H1 (cell line): Measurements from ENCODE around the gene HSD17B1. TPM values are rescaled to one million over a fixed set of nuclear protein-coding genes. Genes with fewer than 3 reads are reported as not detected.

Source experiments
- BACH1 ChIP-seq: IDR thresholded peaks from 2 replicates; pipeline ENCODE4 v1.6.1; 2012; ENCODE audit warnings: low read length, improper control_type of control experiment
- EGR1 ChIP-seq: IDR thresholded peaks from 2 replicates; pipeline ENCODE4 v1.6.1; 2011; ENCODE audit warnings: low read depth, low read length, borderline replicate concordance
- FOSL1 ChIP-seq: IDR thresholded peaks from 2 replicates; pipeline ENCODE4 v1.6.1; 2011; ENCODE audit warnings: mild to moderate bottlenecking, low read depth, low read length, moderate library complexity; ENCODE audit not compliant: insufficient read depth
- PHF8 ChIP-seq: fragments of 200-600 bp; sonication (generic); conservative IDR thresholded peaks from 2 replicates; pipeline ENCODE4 v1.7.1; 2012; ENCODE audit warnings: low read depth, mild to moderate bottlenecking, inconsistent platforms, low read length, moderate library complexity
- POLR2AphosphoS5 ChIP-seq: IDR thresholded peaks from 2 replicates; pipeline ENCODE4 v1.6.1; 2011; ENCODE audit warnings: low read depth, low read length
- RBBP5 ChIP-seq: IDR thresholded peaks from 2 replicates; pipeline ENCODE4 v1.7.1; 2012; ENCODE audit warnings: low read depth, mild to moderate bottlenecking, inconsistent platforms, low read length, moderate library complexity, borderline replicate concordance
- YY1 ChIP-seq: IDR thresholded peaks from 2 replicates; pipeline ENCODE4 v1.6.1; 2011; ENCODE audit warnings: low read depth, mild to moderate bottlenecking, low read length
- polyA plus RNA-seq, 7 experiments: library from polyadenylated mRNA; depleted of rRNA in 3 of 7; stranded (reverse) in 5 of 7; unstranded in 2 of 7; fragments of >200 nt in 5 of 7; fragments of 200-250 nt in 2 of 7; gene quantifications; 1 replicate in 5 of 7; 2 replicates in 1 of 7; 4 replicates in 1 of 7; pipeline versions ENCODE4 v1.2.1 to v1.2.3, GENCODE V29; 2011 to 2013; ENCODE audit warnings: missing spikeins in 2 of 7, mixed read lengths in 2 of 7
- total RNA-seq: library from RNA; stranded (reverse); fragmentation: NEBNext Ultra II Directional; extraction: Animal tissue kit (Norgen Biotek cat#: 25700); gene quantifications from 2 replicates; pipeline ENCODE4 v1.2.1, GENCODE V29; 2021
- TF ChIP-seq, protein P1 (sequence below): IDR thresholded peaks from 2 replicates; pipeline ENCODE4 v1.6.1; 2012; ENCODE audit warnings: inconsistent platforms

Gene HSD17B1
- total and polyA plus RNA-seq, 2 of the 8 experiments (the other 6 are each of a cell fraction or from before 2014, with no cell fraction given) = 0.88 to 1.0 TPM

DNA sequence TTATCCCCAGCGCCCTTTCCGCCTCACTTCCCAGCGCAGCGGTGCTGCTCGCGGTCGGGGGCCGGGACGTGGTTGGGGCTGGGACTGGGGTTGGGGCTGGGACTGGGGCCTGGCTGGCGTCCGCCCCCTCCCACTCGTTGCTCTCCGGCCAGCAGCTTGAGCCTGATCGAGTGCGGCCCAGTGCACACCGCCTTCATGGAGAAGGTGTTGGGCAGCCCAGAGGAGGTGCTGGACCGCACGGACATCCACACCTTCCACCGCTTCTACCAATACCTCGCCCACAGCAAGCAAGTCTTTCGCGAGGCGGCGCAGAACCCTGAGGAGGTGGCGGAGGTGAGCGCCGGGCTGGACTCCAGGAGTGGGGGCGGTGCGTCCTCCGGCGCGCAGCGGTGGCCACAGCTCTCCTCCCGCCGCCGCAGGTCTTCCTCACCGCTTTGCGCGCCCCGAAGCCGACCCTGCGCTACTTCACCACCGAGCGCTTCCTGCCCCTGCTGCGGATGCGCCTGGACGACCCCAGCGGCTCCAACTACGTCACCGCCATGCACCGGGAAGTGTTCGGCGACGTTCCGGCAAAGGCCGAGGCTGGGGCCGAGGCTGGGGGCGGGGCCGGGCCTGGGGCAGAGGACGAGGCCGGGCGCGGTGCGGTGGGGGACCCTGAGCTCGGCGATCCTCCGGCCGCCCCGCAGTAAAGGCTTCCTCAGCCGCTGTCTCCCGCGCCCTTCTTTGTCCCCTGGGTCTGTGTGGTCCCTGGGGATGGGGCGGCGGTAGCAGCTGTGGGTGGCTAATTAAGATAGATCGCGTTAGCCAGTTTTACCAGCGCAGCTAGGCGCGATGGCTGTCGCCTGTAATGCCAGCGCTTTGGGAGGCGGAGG is 1.8 kb downstream of the HSD17B1 start (continued):
- TF ChIP-seq YY1 (0 out of 2 replicates have a peak, but pooled peaks have one; percentile 8), FOSL1 (no peak), RBBP5 (peak; percentile 93), EGR1 (no peak), POLR2AphosphoS5 (peak; percentile 29; the same call in 1 of the 2 replicates), PHF8 (peak; percentile 68; the same call in 1 of the 2 replicates), BACH1 (no peak)
- TF ChIP-seq, protein P1, sequence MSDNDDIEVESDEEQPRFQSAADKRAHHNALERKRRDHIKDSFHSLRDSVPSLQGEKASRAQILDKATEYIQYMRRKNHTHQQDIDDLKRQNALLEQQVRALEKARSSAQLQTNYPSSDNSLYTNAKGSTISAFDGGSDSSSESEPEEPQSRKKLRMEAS = peak; percentile 14; the same call in 1 of the 2 replicates
